C1 segment of cervical spinal cord (tissue), 14 donors: ENCODE data around the gene MCTP1.
"Not testable (repeated sequence)": the region's sequence is repeated elsewhere in the genome, so short reads cannot be mapped to it uniquely, and the experiment has no call there.

Source experiments
- DNase-seq, 14 donors: peaks; one replicate each; lab custom pipeline; 2025; lab: John Stamatoyannopoulos, UW

The MCTP1 gene

DNA sequence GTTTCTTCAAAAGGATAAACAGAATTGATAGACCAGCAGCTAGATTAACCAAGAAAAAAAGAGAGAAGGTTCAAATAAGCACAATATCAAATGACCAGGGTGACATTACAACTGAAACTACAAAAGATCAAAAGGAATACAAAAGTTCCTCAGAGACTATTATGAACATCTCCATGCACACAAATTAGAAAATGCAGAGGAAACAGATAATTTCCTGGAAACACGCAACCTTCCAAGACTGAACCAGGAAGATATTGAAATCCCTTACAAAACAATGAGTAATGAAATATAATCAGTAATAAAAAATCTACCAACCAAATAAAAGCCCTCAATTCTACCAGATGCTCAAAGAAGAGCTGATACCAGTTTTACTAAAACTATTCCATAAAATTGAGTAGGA lies 252.1 kb downstream of the MCTP1 start:
- no peak for DNase-seq

DNA sequence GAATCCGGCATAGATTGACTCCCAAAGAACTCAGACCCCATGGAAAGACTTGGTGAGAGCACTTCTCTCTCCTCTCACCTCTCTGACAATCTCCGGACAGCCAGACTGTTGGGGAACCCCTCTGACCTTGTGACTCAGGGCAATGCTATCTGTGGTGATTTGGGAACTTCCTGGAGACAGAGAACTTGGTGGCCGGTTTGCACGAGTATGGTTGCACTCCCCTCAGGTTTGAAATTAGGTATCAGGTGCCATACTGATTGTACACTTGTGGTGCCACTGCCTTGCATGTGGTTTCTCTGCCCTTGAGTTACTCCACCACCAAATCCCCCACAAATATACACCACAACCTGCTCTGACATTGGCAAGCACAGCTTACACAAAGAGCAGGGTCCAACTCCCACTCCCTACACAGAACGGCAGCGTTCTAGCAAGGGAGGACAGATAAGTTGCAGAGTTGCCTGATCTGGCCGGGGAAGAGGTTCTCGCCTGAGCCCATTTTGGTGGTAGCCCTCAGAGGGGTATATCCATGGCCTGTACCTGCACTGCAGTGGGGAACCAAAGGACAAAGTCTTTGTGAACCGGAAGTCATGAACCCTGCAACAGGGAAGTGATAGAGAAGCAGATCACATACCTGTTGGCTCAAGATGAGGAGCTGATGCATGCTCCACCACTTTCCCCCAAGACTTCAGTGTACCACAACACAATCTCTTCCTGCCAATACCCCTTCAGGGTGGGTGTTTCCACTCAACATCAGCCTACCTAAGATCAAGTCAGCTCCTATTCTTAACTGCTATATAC lies 255.1 kb downstream of the MCTP1 start:
- no peak for DNase-seq

DNA sequence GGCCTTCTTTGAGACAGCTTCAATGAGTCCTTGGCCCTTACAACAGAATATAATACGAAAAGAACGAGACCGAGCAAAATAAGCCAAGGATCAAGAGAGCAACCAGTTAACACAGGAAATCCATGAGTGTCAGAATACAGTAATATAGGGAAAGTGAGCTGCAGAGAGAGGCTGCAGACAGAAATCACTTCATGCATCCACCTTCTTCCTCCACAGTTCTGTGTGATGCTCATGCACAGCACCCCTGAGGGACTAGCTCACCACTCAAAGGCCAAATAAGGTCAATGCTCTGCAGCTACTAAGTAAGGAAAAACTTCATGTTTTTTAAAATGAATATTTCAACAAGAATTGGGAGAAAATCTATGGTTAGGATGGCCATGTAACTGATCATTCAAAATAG lies 257.1 kb downstream of the MCTP1 start:
- DNase-seq: no peak

DNA sequence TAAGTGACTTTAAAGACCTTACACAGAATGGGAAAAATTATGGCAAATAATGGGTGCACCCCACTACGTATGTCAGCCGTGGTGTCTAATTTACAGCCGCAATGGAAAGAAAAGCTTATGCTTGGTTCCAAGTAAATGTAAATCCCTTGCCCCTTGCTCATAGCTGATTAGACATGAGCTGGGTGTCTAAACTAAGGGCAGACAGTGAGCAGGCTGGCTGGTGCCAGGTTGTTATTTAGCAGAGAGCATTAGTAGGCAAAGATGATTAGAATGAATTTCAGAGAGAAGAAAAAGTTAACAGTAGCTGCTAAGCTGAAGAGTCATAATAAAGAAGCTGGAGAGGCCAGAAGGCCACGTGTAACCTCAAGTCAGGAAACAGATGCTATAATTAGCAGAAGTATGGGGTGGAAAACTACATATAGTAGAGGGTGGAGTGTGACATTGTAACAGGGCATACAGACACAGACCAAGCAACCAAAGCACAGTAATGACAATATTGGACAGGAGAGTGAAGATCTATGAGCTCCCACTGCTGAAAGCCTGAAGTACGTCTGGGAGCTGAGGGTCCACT lies 257.7 kb downstream of the MCTP1 start:
- DNase-seq: no peak

DNA sequence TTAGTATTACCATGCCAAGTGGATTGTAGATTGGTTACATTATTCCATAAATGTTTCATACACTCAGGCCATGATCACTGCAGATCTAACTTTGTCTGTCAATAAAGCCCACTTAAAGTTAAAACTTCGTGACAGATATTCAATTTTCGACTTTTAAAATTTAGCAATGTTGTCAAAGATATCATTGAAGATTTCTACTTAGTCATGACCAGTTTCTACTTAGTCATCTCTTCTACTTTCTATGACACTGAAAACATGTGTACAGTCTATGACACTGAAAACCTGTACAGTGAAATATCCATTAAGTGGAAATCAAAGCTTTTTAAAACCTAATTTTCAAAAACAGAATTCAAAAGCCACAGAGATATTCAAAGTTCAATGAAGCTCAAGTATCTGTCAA lies 258.2 kb downstream of the MCTP1 start:
- DNase-seq: no peak

DNA sequence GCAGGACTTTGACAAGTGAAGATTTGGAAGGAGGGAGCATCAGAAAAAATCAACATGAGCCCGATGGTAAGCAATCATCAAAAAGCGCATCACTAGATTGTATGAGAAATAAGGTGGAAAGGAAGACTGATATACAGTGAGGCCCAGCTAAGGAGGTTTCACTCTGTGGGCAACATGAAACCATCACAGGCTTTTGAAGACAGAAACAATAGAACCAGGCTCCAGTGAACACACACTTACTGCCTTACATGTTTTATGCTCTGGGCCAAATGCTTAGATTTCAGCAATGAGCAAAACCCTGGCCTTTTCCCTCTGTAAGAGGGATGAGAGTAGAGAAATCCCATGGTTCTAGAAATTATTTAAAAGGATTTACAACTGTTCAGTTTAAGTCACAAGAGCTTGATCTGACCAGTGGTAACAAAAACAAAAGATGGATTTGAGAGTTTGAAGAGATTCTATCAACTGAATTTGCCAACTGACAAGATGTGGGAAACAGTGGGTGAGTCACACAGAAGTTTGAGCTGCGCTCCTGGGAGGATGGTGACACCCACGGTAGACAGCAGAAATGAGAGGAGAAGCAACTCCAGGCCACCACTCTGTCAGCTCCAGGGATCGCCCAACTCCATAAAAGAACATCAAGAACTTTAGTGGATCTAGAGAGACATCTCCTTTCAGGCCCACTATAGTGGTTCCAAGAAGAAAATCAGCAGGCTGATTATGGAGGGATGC lies 261.8 kb downstream of the MCTP1 start:
- DNase-seq: no peak

DNA sequence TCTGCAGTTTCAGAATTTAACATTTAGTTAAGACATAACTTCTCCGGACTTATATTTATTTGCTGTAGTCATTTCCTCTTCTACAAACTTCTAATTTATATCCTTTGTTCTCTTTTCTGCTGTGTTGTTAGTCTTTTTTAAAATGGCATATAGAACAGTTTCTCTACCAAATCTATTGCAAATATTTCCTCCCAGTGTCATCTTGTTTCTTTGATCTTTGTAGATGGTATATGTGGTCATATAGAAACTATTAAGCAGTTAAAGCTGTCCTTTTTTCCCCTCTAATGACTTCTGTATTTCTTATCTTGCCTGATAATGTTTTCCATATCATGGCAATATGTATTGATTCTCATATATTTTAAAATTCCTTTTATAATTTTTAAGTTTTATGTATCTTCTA lies 264.5 kb downstream of the MCTP1 start:
- DNase-seq: no peak

DNA sequence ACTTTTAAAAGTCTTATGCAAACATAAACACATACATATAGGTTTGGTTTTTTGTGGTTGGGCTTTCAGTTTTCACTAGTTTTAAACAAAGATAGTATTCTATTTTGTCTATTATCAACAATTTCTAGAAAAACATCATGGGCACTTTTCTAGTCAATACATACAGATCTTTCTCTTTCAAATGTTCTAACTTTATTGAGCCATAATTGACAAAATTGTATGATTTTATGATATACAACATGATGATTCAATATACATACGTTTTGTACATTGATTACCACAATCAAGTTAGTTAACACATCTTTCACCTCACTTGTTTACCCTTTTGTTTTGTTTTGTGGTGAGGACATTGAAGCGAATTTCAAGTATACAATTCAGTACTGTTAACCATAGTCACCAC lies 265.9 kb downstream of the MCTP1 start:
- no peak for DNase-seq

DNA sequence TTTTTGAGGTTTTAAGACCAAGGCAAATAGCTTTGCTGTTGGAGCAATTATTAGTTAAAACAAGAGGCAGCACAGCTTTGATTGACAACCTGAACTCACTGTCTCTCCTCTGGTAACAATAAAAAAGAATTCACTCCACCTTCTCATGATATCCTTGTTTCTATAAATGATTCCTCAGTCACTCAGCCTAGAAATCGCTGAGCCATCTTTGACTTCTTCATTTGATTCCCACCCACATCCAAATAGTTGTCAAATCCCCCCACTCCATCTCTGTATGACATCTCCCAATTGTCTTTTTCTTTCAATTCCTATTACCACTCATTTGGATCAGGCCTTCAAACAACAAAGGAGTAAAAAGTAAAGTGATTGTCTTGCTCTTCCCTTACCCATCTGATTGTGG lies 266.4 kb downstream of the MCTP1 start:
- no peak for DNase-seq

DNA sequence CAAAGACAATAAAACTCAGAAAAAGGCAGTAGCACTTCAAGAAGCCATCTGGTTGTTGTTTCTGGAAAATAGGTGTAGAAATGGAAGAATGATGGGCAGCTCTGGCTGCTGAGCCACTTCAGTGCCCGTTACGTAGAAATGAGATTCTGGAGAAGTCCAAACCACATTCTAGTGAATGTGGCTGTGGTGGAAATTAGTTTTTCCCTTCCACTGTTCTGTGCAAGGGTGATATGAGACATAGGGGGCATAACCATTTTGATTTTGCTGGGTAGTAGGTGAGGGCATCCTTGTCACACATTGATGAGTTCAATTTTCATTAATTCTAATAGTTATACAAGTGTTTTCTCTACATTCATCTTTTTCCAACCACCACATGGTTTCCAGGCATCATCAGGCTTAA lies 275.1 kb downstream of the MCTP1 start:
- no peak for DNase-seq

DNA sequence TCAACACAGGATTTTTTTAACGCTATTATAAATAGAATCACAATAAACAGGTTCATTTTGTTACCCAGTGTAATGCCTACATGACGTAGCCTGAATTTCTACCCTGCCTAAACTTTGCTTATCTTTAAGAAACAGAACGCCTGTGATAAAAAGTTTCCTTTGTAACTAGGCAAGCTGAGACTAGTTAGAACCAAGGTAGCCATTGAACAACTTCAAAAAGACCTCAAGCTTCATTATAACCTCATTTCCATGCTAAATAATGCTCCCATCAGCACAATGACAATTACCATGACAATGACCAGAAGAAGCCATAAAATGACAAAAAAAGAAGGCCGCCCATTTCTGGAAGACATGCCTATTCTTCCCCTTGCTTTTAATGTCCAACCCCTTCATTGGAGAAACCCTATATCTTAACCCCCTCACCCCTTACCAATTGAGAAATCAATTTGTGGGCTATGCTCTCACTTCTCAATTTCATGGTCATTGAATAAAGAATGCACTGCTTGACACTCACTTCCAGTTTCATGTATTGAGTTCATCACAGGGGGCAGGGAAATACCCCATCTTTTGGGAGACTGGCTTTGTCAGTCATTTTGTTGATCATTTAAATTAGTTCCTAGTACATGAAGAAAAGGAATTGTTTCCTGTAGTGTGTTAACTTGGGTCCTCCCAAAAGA lies 276.8 kb downstream of the MCTP1 start:
- no peak for DNase-seq

DNA sequence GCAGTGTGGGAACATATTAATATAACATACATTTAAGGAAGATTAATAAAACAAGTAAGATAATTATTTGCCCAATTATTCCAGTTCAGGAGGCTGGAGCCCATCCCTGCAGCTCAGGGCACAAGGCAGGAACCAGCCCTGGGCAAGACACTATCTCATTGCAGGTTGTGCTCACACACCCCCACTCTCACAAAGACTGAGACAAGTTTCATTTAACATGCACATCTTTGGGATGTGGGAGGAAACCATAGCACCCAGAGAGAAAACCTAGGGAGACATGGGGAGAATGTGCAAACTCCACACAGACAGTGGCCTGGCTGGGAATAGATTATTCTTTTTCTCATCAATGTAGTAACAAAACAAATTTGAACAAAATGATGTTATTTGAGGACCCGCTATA lies 279.1 kb downstream of the MCTP1 start:
- no peak for DNase-seq

DNA sequence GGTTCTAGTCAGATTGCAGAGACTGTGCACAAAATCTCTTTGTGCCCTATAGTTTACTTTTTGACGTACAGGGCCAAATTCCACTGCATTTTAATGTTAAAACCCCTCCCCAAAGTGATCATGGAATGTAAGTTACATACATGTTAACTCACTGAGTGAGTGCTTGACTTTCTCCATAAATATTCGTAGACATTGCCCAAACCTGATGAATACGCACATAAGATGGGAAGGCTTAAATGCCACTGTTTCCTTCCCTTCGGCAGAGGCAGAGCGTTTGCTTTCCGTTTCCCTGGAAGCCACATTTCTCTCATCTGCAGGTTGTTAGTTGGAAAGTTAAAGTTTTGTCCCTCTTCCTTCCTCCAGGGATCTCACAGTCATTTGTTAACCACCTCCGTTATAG lies 286.2 kb downstream of the MCTP1 start:
- no peak for DNase-seq

DNA sequence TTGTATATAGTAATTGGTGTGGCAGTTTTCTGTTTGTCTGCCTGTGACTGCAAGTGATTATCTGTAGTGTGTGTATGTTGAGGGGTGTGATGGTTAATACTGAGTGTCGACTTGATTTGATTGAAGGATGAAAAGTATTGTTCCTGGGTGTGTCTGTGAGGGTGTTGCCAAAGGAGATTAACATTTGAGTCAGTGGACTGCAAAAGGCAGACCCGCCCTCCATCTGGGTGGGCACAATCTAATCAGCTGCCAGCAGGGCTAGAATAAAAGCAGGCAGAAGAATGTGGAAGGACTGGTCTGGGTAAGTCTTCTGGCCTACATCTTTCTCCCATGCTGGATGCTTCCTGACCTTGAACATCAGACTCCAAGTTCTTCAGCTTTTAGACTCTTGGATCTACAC lies 290.4 kb downstream of the MCTP1 start:
- not testable (repeated sequence) for DNase-seq

DNA sequence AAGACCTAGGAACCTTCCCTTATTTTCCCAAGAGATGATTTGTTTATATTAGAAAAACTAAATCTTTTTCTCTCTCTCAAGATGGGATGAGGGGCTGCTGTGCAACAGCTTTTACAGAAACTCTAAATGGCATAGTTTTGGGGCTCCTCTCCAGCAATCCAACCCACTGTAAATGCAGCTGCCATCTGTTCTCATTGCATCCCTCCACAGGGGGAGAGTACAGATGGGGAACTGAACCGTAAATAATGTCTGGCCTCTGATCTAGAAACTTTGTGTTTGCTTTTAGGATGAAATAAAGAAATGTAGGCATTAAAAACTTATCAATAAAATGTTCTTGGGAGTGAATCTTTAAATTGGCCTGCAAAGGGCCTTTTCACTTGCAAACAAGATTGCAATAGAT lies 291.4 kb downstream of the MCTP1 start:
- peak in 1 of 14 donors; percentile 24 for DNase-seq

DNA sequence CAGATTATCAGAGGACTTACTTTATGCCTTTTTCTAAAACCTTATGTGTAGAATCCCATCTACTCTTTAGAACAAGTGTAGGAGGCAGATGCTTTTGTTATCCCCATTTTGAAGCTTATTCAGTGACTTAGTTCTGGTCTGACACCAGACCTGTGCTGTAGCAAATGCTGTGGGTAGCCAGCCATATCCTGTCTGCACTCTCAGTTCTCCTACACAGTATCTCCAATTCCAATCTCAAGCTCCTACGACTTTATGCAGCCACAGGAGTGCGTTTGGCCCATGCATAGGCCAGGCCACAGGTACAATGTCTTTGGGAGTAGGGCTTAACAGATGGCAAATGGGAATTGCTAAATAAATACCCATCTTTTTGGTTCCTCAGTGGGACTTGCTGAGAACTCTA lies 292.6 kb downstream of the MCTP1 start:
- peak in 1 of 14 donors; percentile 3 for DNase-seq

DNA sequence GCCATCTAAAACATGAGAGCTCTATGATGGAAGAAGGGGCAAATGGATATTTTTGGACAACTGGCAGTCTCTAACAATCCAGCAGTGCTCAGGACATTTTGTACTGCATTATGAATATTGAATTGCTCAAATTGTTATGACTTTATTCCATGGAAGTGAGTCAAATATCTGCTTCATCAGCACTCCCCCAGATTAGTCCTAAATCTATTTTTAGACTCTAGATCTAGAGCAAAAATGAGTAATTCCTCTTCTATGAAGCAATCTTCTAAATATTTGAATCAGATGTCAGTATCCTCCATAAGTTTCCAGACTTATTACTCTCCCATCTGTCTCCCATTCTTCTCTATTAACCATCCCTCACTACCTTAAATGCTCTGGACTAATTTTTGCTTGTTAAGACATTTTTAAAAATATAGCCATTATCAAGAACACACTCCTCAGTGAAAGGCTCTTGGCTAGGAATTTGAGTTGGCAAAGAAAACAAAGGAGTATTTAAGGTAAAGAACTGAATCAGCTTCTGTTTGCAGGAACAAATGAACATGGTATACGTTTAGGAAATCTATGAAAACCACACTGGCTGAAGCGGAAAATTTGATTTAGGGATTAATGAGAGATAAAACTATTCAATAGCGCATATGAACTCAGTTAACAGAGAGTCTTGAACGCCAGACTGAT lies 300.9 kb downstream of the MCTP1 start:
- no peak for DNase-seq

DNA sequence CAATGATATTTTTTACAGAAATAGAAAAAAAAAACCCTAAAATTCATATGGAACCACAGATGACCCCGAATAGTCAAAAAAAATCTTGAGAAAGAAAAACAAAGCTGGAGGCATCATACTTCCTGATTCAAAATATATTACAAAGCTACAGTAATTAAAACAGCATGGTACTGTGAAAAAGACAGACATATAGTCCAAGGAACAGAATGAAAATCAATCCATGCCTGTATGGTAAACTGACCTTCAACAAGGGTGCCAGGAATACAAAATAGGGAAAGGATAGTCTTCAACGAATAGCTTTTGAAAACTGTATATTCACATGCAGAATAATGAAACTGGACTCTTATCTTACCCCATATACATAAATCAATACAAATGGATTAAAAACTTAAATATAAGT lies 307.5 kb downstream of the MCTP1 start:
- no peak for DNase-seq

DNA sequence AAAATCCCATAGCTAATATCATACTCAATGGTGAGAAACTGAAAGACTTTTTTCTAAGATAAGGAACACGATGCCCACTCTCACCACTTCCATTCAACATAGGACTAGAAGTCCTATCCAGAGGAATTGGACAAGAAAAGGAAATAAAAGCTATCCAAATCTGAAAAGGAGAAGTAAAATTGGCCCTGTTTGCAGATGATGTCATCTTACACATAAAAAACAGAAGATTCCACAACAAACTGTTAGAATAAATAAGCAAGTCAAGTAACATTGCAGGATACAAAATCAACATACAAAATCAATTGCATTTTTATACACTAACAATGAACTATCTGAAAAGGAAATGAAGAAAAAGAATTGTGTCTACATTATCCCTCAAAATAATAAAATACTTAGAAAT lies 308.0 kb downstream of the MCTP1 start:
- no peak for DNase-seq

DNA sequence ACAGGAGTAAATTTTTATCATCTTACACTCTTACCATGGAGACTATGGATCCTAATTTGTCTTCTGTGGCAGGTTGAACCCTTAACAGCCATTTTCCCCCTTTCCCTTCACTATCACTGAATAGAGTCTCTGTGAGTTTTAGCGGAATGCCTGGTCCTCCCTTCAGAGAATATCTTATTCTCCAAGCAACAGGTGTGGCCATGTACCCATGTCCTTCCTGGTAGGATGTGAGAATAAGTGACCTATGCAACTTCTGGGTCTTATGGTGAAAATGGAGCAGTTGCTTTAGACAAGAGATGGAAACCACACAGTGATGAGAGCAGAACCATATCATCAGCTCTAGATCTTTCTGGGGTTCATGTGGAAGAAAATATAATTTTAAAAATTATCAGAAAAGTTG lies 312.6 kb downstream of the MCTP1 start:
- DNase-seq: no peak

DNA sequence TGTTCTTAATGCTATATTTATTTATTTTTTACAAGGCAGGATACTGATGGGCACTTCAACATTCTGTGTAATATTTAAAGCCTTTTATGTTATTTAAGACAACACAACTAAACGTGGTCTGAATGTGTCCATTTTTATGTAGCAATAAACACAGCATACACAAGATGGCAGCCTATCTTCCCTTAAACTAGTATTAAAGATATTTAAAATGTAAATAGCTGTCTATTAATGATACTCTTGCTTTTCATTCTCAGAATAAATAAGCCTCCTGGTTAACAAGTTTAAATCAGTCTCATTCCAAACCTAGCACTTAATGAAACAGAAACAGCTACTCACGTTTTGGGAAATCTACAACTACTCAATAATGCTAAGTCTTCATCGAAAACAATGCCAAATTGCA lies 315.7 kb downstream of the MCTP1 start:
- DNase-seq: peak in 1 of 14 donors; percentile 16
